ENCODE results near the gene TTC7B. TPM values are rescaled to one million over a fixed set of nuclear protein-coding genes. Genes with fewer than 3 reads are reported as not detected.
A peak's percentile ranks its signal among the peaks of the same experiment; 100 is the strongest.

Gene TTC7B
- total RNA-seq, 4 donors from 2014 or later = 8.4 to 11.2 (median 9.2) TPM

GRCh38 chr14:90674043-90674670, 142.1 kb downstream of the TTC7B start:
- 66 to 93% methylated on average over 2 to 8 of the region's 8 CpGs for WGBS, 2 donors (ENCODE audit: low coverage in 1 of 2)
- Histone ChIP-seq H3K9me3 (no peaks in the 10 kb centered on the region), H3K27ac (peak overlapping the region in 1 of 4 donors; percentile 3), H3K27me3 (no peaks in the 10 kb centered on the region), H3K36me3 (no peaks in the 10 kb centered on the region), H3K4me1 (peaks cover 0 to 25% (median 2%) of the 10 kb centered on the region in 4 donors), H3K4me3 (no peak overlapping the region)
- intact Hi-C loops (cut with DNase I; ENCODE audit: low total_unique reads) (loop anchor here (10.0 kb wide), 1 partner anchor 119 kb away; no protein-coding TSS in a partner anchor), in situ Hi-C loops (cut with MboI; ENCODE audit: low pct_ligation_motif_present in 1 of 4, low pct_unique_long_range_greater_than_20kb in 1 of 4, low sequenced_read_pairs in 3 of 4) (no loop called here)
- DNase-seq = no peak
- TF ChIP-seq POLR2A (IDR thresholded peaks at IDR 0.05) (no peak), EP300 (IDR thresholded peaks at IDR 0.05; ENCODE audit: low read depth) (no peak), POLR2AphosphoS5 (IDR thresholded peaks at IDR 0.05) (no peak)

GRCh38 chr14:90671382-90672234, 144.6 kb downstream of the TTC7B start:
- Histone ChIP-seq H3K4me3 (no peak overlapping the region), H3K27me3 (no peaks in the 10 kb centered on the region), H3K27ac (peak overlapping the region in 1 of 4 donors; percentile 34), H3K4me1 (peaks cover 5 to 18% (median 9%) of the 10 kb centered on the region in 4 donors), H3K36me3 (no peaks in the 10 kb centered on the region), H3K9me3 (no peaks in the 10 kb centered on the region)
- WGBS, 2 donors (ENCODE audit: low coverage in 1 of 2) = 52 to 80% methylated on average over 3 to 10 of the region's 10 CpGs
- no peak for DNase-seq
- TF ChIP-seq CTCF (IDR thresholded peaks at IDR 0.05) (no peak), POLR2AphosphoS5 (IDR thresholded peaks at IDR 0.05) (no peak), POLR2A (IDR thresholded peaks at IDR 0.05) (no peak), EP300 (IDR thresholded peaks at IDR 0.05; ENCODE audit: low read depth) (no peak)
- in situ Hi-C loops (cut with MboI; ENCODE audit: low pct_ligation_motif_present in 1 of 4, low pct_unique_long_range_greater_than_20kb in 1 of 4, low sequenced_read_pairs in 3 of 4) (no loop called here), intact Hi-C loops (cut with DNase I; ENCODE audit: low total_unique reads) (loop anchor here (10.0 kb wide), 1 partner anchor 117 kb away; no protein-coding TSS in a partner anchor)

GRCh38 chr14:90669731-90670130, 146.5 kb downstream of the TTC7B start:
- no peak overlapping the region for H3K27ac ChIP-seq
- 67 to 94% methylated on average over 1 of the region's 1 CpG for WGBS, 2 donors (ENCODE audit: low coverage in 1 of 2)
- intact Hi-C loops (cut with DNase I; ENCODE audit: low total_unique reads) = loop anchor here (10.0 kb wide), 1 partner anchor 115 kb away; no protein-coding TSS in a partner anchor

GRCh38 chr14:90666571-90666970, 149.7 kb downstream of the TTC7B start:
- no peak overlapping the region for H3K4me3 ChIP-seq
- intact Hi-C loops (cut with DNase I; ENCODE audit: low total_unique reads) = no loop called here
- 30% methylated on average over 3 of the region's 3 CpGs; no CpG with 5 or more reads in 1 of the 2 donors for WGBS, 2 donors (ENCODE audit: low coverage in 1 of 2)
- H3K27ac ChIP-seq = peak overlapping the region; percentile 58 to 64 (median 62)
- TF ChIP-seq CTCF (IDR thresholded peaks at IDR 0.05) (no peak), POLR2A (IDR thresholded peaks at IDR 0.05) (no peak), POLR2AphosphoS5 (IDR thresholded peaks at IDR 0.05) (no peak), EP300 (IDR thresholded peaks at IDR 0.05; ENCODE audit: low read depth) (no peak)
- peaks cover 14 to 32% (median 25%) of the 10 kb centered on the region in 4 donors for H3K4me1 ChIP-seq
- no peaks in the 10 kb centered on the region for H3K36me3 ChIP-seq
- no peak for DNase-seq
- in situ Hi-C loops (cut with MboI; ENCODE audit: low pct_ligation_motif_present in 1 of 4, low pct_unique_long_range_greater_than_20kb in 1 of 4, low sequenced_read_pairs in 3 of 4) = no loop called here
- H3K9me3 ChIP-seq = no peaks in the 10 kb centered on the region
- H3K27me3 ChIP-seq = no peaks in the 10 kb centered on the region

More at GRCh38 chr14:90669731-90670130, 146.5 kb downstream of the TTC7B start:
- Histone ChIP-seq H3K27me3 (no peaks in the 10 kb centered on the region), H3K4me1 (peaks cover 12 to 27% (median 15%) of the 10 kb centered on the region in 4 donors), H3K9me3 (no peaks in the 10 kb centered on the region), H3K4me3 (no peak overlapping the region), H3K36me3 (no peaks in the 10 kb centered on the region)
- in situ Hi-C loops (cut with MboI; ENCODE audit: low pct_ligation_motif_present in 1 of 4, low pct_unique_long_range_greater_than_20kb in 1 of 4, low sequenced_read_pairs in 3 of 4) = no loop called here
- TF ChIP-seq EP300 (IDR thresholded peaks at IDR 0.05; ENCODE audit: low read depth) (no peak), CTCF (IDR thresholded peaks at IDR 0.05) (no peak), POLR2AphosphoS5 (IDR thresholded peaks at IDR 0.05) (no peak), POLR2A (IDR thresholded peaks at IDR 0.05) (no peak)
- no peak for DNase-seq
